GM21528 (cell line): Measurements from ENCODE around the gene ZNF423.
A peak's percentile ranks its signal among the peaks of the same experiment; 100 is the strongest.

Source experiments
- ATAC-seq: cut with Tn5 transposase; IDR thresholded peaks from one replicate; pipeline ENCODE4 v1.9.1; 2021; ENCODE audit warnings: mild to moderate bottlenecking, moderate library complexity; ENCODE audit not compliant: unreplicated experiment, low FRiP score

The ZNF423 gene

GRCh38 chr16:49617710-49618330 lies 238.1 kb downstream of the ZNF423 start:
- ATAC-seq = no peak

- no peak for ATAC-seq
Observed at GRCh38 chr16:49617016-49617629, 238.8 kb downstream of the ZNF423 start.

- no peak for ATAC-seq
Observed at GRCh38 chr16:49615576-49615975, 240.3 kb downstream of the ZNF423 start.

- no peak for ATAC-seq
Observed at GRCh38 chr16:49610983-49611382, 244.9 kb downstream of the ZNF423 start.

- ATAC-seq = no peak
Observed at GRCh38 chr16:49608779-49609178, 247.1 kb downstream of the ZNF423 start.

GRCh38 chr16:49608098-49608497 lies 247.8 kb downstream of the ZNF423 start:
- ATAC-seq = no peak

- ATAC-seq = no peak
Observed at GRCh38 chr16:49605536-49606254, 250.2 kb downstream of the ZNF423 start.

GRCh38 chr16:49604602-49605001 lies 251.3 kb downstream of the ZNF423 start:
- no peak for ATAC-seq

GRCh38 chr16:49603956-49604355 lies 252.0 kb downstream of the ZNF423 start:
- ATAC-seq = no peak

GRCh38 chr16:49602976-49603310 lies 253.0 kb downstream of the ZNF423 start:
- ATAC-seq = no peak

GRCh38 chr16:49602201-49602975 lies 253.5 kb downstream of the ZNF423 start:
- ATAC-seq = no peak

GRCh38 chr16:49601576-49601975 lies 254.3 kb downstream of the ZNF423 start:
- no peak for ATAC-seq

GRCh38 chr16:49600976-49601375 lies 254.9 kb downstream of the ZNF423 start:
- no peak for ATAC-seq

- no peak for ATAC-seq
Observed at GRCh38 chr16:49600536-49600935, 255.4 kb downstream of the ZNF423 start.

- no peak for ATAC-seq
Observed at GRCh38 chr16:49599704-49600103, 256.2 kb downstream of the ZNF423 start.

GRCh38 chr16:49599281-49599680 lies 256.6 kb downstream of the ZNF423 start:
- ATAC-seq = no peak

GRCh38 chr16:49598383-49599170 lies 257.3 kb downstream of the ZNF423 start:
- peak; percentile 59 for ATAC-seq

- ATAC-seq = no peak
Observed at GRCh38 chr16:49597796-49598195, 258.1 kb downstream of the ZNF423 start.

- ATAC-seq = no peak
Observed at GRCh38 chr16:49596648-49597291, 259.1 kb downstream of the ZNF423 start.

- ATAC-seq = no peak
Observed at GRCh38 chr16:49596068-49596467, 259.8 kb downstream of the ZNF423 start.
